ENCODE measurements around the gene AQP4. TPM values are rescaled to one million over a fixed set of nuclear protein-coding genes. Genes with fewer than 3 reads are reported as not detected.

Gene AQP4
- polyA plus RNA-seq, 1 donor (not counting 4 experiments of a cell fraction or from before 2014, with no cell fraction given), result not detected

- FAIRE-seq, result no peak
- DNase-seq (ENCODE audit: low read depth, low spot score), result no peak
- H2AFZ ChIP-seq (ENCODE audit: control insufficient read depth, low read length), result no peak overlapping the region
- no peaks in the 10 kb centered on the region for H3K36me3 ChIP-seq (ENCODE audit: control insufficient read depth in 2 of 2, extremely low read depth in 1 of 2, insufficient read depth in 2 of 2, low read length in 2 of 2)
- no peak for TF ChIP-seq EZH2 (IDR thresholded peaks at IDR 0.05; ENCODE audit: low read length)
- TF ChIP-seq CTCF (optimal IDR thresholded peaks at IDR 0.05 in 1 of 3, IDR thresholded peaks at IDR 0.05 in 1 of 3, conservative IDR thresholded peaks at IDR 0.05 in 1 of 3; ENCODE audit: extremely low read depth in 1 of 3, insufficient read depth in 2 of 3, low read length in 3 of 3), result no peak
- no peaks in the 10 kb centered on the region for H4K20me1 ChIP-seq (ENCODE audit: control insufficient read depth, extremely low read depth, insufficient read depth, low read length)
- dilution Hi-C loops (cut with MboI; ENCODE audit: extremely low pct_ligation_motif_present, low sequenced_read_pairs), result no loop called here
- no peaks in the 10 kb centered on the region for H3K9me1 ChIP-seq (ENCODE audit: control insufficient read depth, extremely low read depth, insufficient read depth, low read length)
- no peak overlapping the region for H3K4me3 ChIP-seq (ENCODE audit: control insufficient read depth in 2 of 3, extremely low read depth in 1 of 3, insufficient read depth in 2 of 3, low read depth in 1 of 3, low read length in 3 of 3)
- H3K27ac ChIP-seq (ENCODE audit: control insufficient read depth, insufficient read depth, low read length), result no peak overlapping the region
- no peaks in the 10 kb centered on the region for H3K27me3 ChIP-seq (ENCODE audit: control insufficient read depth, extremely low read depth, insufficient read depth, low read length)
- H3K9me3 ChIP-seq (ENCODE audit: control insufficient read depth, low read depth, low read length), result no peaks in the 10 kb centered on the region
- H3K79me2 ChIP-seq (ENCODE audit: control insufficient read depth, insufficient read depth, low read length), result no peaks in the 10 kb centered on the region
- no peak overlapping the region for H3K9ac ChIP-seq (ENCODE audit: control insufficient read depth, extremely low read depth, insufficient read depth, low read length)
- no peaks in the 10 kb centered on the region for H3K4me1 ChIP-seq (ENCODE audit: control insufficient read depth, extremely low read depth, insufficient read depth, low read length)
- H3K4me2 ChIP-seq (ENCODE audit: control insufficient read depth, extremely low read depth, insufficient read depth, low read depth, low read length), result no peak overlapping the region
Observed at GRCh38 chr18:26818461-26818860, 47.0 kb downstream of the AQP4 start.

GRCh38 chr18:26813043-26813442 lies 52.5 kb downstream of the AQP4 start:
- no peaks in the 10 kb centered on the region for H3K4me1 ChIP-seq (ENCODE audit: control insufficient read depth, extremely low read depth, insufficient read depth, low read length)
- no peaks in the 10 kb centered on the region for H4K20me1 ChIP-seq (ENCODE audit: control insufficient read depth, extremely low read depth, insufficient read depth, low read length)
- no peak overlapping the region for H3K4me2 ChIP-seq (ENCODE audit: control insufficient read depth, extremely low read depth, insufficient read depth, low read depth, low read length)
- H3K9ac ChIP-seq (ENCODE audit: control insufficient read depth, extremely low read depth, insufficient read depth, low read length), result no peak overlapping the region
- dilution Hi-C loops (cut with MboI; ENCODE audit: extremely low pct_ligation_motif_present, low sequenced_read_pairs), result no loop called here
- H3K9me1 ChIP-seq (ENCODE audit: control insufficient read depth, extremely low read depth, insufficient read depth, low read length), result no peaks in the 10 kb centered on the region
- no peaks in the 10 kb centered on the region for H3K9me3 ChIP-seq (ENCODE audit: control insufficient read depth, low read depth, low read length)
- no peak overlapping the region for H3K27ac ChIP-seq (ENCODE audit: control insufficient read depth, insufficient read depth, low read length)
- H2AFZ ChIP-seq (ENCODE audit: control insufficient read depth, low read length), result no peak overlapping the region
- TF ChIP-seq CTCF (optimal IDR thresholded peaks at IDR 0.05 in 1 of 3, IDR thresholded peaks at IDR 0.05 in 1 of 3, conservative IDR thresholded peaks at IDR 0.05 in 1 of 3; ENCODE audit: extremely low read depth in 1 of 3, insufficient read depth in 2 of 3, low read length in 3 of 3), result peak; percentile 38 to 83 (median 47)
- no peak for TF ChIP-seq EZH2 (IDR thresholded peaks at IDR 0.05; ENCODE audit: low read length)
- H3K4me3 ChIP-seq (ENCODE audit: control insufficient read depth in 2 of 3, extremely low read depth in 1 of 3, insufficient read depth in 2 of 3, low read depth in 1 of 3, low read length in 3 of 3), result no peak overlapping the region
- no peaks in the 10 kb centered on the region for H3K79me2 ChIP-seq (ENCODE audit: control insufficient read depth, insufficient read depth, low read length)
- no peaks in the 10 kb centered on the region for H3K27me3 ChIP-seq (ENCODE audit: control insufficient read depth, extremely low read depth, insufficient read depth, low read length)
- DNase-seq (ENCODE audit: low read depth, low spot score) (no peak), FAIRE-seq (no peak)
- H3K36me3 ChIP-seq (ENCODE audit: control insufficient read depth in 2 of 2, extremely low read depth in 1 of 2, insufficient read depth in 2 of 2, low read length in 2 of 2), result no peaks in the 10 kb centered on the region
